ENCODE data around the gene FAM13A.

Gene FAM13A

DNA sequence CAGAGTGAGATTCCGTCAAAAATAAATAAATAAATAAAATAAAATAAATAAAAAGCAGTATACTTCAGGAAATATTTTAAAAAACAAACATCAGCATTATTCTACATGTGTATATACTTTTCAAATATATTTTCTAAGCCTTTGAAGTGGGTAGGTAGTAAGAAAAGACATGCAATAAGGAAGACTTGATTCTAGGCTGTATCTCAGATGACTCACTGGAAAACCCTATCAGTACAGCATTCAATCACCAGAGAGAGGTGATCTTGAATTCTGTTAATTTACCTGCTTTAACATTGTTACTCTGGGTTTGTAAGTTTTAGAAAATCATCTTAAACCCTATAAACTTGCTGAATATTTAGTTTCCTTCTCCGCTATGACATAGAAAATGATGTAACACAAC, 252.8 kb downstream of the FAM13A start:
- no peak for DNase-seq

DNA sequence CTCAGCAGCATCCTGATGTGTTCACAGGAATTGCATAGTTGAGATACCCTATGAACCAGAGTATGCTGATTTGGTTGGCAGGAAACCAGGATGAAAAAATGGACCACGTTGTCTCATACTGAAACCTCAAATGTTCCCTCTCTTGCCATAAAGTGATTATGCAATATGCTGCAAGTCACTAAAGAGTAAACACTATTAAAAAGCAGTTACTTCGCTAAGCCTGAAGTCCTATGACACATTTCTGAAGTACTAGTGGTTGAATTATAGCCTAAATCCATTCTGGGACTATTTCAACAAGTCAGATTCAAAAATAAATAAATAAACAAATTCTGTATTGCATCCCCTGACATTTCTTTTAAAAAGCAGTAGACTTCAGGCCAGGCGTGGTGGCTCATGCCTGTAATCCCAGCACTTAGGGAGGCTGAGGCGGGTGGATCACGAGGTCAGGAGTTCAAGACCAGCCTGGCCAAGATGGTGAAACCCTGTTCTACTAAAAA, 253.3 kb downstream of the FAM13A start:
- DNase-seq, result no peak

DNA sequence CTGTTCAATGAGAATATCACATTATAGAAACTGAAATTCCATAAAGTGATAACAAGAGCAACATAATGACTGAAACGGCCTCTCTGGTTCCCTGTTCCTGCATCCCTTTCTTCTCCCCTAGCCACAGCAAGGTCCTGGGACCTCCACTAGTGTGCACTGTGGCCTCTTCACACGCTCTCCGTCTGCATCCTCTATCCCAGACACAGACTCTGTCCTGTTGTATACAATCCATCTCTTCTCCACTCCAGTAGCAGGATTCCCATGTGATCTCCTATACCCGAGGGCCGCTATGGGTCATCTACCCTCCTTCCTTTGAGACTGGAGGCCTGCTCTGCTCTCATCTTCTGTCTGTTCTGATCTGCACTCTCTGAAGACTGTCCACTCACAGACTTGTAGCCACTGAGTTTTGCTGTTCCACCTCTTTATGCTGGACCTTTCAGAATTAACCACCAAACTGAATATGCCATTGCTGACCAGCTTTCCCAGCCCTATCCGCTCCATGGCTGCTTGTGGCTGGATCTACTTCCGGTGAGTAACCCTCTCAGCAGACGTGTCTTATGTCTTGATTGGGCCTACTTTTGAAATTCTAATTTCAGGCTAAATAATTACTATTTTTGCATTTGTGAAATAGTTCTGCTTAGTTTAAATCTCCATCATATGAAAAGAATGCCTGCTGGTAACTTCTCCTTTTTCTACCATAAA, 254.2 kb downstream of the FAM13A start:
- no peak for DNase-seq

DNA sequence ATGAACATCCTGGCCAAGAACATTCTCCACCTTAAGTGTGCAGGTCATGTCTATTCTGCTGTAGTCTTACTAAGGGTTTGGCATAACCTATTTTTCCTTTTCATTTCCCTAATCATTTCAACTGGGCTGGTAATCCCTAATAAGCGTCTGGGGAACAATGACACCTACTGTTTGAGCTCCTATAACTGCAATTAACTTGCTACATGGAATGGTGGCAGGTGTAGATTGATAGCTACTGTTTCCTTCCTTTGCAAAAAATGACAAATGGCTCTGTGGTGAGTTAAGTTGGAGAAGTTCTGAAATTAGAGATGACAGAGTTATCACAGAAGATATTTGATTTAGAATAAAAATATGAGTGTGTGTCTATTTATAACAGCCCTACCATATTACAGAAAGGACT, 254.8 kb downstream of the FAM13A start:
- peak; percentile 11 for DNase-seq

DNA sequence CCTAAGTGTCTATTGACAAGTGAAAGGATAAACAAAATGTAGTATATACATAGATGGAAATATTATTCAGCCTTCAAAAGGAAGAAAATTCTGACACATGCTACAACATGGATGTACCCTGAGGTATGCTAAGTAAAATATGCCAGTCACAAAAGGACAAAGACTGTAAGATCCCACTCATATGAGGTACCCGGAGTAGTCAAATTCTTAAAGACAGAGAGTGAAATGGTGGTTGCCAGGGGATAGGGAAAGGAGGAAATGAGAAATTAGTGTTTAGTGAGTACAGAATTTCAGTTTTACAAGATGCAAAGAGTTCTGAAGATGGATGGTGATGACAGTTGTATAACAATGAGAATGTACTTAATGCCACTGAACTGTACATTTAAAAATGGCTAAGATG, 257.1 kb downstream of the FAM13A start:
- no peak for DNase-seq

DNA sequence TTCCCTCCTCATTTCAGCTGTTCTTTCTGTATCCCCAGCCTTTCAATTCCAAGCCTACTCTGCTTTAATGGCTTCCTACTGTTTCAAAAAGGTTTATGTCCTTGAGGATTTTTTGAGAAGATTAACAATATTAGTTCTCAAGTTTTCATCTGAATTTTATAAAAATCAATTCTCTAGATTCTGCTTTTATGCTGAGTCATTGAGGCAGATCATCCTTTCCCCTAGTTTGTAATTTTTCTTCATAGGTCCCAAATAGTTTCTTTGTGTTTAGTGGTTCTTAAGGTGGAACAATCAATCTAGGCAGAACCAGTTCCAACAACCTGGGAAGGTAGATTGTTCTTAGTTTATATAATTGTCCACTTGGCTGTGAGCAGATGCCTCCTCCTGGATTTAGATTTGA, 259.3 kb downstream of the FAM13A start:
- DNase-seq, result no peak

DNA sequence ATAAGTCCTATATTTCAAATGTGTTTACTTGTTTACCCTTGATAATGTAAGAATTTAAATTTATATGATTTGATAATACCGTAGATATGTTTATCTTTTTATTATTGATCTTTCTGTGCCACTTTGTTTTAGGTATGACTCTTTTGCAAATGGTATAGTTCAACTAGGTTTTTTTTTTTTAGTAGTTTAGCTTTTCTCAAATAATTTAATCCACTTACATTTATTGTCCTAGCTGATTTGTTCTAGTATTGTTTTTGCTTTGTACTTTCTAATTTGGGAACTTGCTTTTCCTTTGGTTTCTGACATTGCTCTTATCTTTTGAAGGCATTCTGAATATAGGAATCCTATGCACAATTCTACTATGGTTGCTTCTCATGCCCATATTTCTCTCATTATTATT, 260.4 kb downstream of the FAM13A start:
- DNase-seq, result no peak

DNA sequence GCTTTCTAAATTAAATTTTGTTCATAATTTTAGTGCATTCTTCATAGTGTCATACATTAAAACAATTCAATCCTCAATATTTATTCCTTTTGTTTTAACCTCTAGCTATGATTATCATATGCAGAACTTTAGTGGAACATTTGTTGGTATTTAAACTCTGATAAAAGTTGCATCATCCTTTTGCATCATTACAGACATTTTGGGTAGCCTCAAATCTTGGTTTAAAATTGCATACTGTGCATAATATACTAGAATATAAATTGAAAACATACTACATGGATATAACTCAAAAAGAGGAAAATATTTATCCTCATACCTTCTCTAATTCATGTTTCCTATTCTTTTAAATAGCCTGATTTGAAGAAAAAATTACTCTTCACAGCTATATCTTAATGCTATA, 262.0 kb downstream of the FAM13A start:
- DNase-seq, result no peak

DNA sequence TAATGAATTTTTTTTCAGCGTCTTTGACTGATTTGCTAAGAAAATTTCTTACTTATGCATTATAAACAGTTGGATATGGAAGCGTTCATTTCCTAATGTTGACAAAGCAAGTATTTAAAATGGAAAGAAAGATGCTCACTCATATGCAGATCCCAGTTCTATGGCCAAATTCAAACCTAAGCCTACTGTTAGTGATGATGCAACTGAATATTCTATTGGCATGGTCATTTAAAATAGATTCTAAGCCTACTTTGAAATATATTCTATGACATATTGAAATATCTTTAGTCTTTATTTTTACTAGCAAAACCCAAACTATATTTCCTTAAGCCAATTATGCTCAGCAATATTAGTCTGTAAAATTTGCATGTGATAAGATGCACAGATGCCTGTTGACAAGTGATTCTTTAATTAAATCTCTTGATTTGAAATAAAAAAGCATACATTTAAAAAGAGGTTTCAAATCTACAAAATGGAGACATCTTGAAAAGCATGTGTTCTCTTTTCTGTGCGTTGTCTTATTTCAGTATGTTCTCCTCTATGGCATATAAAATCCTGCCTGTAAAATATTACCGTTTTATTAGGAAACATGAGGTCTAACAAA, 262.8 kb downstream of the FAM13A start:
- no peak for DNase-seq

DNA sequence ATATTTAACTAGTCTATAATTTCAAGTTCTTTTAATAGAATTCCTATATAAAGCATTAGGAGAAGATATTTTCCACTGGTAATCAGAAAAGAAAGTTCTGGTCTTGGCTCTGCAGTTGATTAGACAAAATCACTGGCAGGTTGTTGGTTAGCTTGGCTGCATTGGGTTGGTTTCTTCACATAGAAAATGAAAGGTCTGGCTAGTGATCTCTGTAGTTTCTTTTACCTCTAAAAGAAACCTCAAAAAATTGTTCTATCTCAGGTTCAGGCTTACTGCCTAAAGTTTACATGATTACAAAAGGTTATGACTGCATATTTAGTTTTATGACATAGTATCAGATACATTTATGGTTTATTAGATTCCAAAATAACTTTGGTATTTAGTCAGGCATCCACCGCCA, 263.5 kb downstream of the FAM13A start:
- no peak for DNase-seq

DNA sequence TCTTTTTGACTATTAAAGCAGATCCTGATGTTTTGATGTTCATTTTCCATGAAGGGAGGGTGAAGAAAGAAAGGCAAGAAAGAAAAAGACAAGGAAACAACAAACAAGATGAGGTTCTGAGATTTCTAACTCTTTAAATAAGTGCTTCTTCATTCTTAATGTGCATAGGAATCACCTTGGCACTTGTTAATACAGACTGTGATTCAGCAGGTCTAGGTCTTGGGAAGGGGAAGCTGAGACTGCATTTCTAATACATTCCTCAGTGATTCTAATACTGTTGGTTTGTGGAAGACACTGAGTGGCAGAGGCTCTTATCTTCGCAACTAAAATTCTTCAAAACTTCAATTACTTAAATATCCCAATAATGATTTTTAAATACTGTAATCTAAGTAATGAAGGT, 264.2 kb downstream of the FAM13A start:
- DNase-seq, result no peak

DNA sequence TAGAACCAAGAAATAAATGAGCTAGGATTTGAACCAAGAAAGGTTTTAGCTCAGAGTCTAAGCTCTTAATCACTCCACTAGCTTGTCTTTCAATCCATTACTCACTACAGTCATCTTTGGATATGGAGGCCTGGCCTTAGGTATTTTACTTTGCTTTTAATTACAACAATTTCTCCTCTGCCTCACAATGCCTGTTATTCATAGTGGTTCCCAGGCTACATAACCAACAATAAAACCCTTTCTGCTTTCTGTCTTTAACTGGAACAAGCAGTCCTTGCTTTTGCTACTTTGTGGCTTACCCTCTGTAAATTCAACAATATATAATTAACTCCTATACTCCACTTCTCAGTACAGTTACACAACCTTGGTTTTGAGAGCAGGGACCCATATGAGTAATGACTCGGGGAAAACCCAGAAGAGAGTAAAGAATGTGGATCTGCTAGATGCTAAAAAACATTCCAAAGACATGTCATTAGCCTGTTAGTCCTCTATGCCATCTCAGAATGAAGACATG, 264.7 kb downstream of the FAM13A start:
- DNase-seq, result no peak

DNA sequence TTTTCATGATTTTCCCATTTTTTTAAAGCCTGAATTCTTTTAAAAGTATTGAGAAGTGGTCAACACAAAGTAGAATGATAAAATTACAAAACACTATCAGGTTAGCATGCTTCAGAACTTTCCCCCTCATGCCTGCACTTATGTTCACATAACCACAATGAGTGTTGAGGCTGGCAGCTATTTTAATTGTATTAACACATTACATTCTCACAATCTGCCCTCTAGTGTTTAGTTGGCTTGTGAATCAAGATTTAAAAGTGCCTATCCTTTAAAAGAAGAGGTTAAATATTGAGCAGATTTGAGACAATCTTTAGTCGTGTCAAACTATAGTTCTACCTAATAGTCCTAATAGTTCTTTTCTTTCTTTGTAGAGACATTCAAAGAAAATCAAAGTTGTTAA, 265.7 kb downstream of the FAM13A start:
- DNase-seq, result no peak

DNA sequence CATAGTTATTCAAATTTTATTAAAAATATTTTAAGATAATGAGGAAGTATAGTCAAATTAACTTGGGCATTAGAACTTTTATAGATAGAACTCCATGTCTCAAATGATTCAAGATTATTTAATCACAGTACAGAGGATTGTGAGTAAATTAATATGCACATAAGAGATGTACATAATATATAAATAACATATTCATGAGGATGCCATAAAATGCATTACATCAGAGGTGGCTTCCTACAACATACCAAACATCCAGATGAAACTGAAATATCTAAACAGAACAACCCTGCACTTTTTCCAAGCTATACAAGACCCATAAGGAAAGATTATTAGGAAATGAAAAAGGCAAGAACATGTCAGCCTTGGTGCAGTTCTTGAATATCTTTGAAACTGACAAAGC, 268.1 kb downstream of the FAM13A start:
- no peak for DNase-seq

DNA sequence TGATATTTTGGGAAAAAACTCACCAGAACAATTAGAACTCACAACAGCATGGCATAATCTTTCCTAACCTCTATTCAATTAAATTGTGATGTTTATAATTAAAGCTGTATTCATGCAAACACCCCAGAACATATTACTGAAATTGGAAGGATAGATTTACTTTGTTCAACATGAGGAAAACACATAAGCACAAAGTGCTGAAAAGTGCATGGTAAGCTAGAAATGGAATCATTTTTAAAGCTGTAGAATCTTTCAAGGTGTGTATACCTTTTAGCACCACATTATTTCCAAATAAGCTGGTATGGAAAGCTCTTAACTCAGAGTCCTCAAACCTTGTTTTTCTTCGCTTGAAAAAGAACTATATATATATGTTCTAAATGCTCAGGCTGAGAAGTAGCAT, 268.6 kb downstream of the FAM13A start:
- DNase-seq, result no peak

DNA sequence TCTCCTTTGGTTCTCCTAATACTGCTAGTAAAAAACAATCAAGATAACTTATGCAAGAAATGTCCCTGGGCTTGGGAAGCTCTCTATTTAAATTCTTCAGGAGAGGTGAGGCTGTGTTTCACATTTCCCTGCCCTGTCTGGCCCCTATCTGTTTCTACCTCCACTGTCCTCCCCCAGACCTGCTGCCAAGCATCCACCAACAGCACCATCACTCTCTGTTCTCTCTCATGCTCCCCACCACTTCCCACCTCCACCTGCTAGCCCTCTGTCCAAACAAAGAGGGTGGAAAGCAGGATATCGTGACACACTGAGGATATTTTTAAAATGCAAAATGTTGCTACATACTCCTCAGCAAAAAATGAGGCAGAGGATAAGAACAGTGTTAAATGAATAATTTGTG, 271.0 kb downstream of the FAM13A start:
- DNase-seq, result no peak

DNA sequence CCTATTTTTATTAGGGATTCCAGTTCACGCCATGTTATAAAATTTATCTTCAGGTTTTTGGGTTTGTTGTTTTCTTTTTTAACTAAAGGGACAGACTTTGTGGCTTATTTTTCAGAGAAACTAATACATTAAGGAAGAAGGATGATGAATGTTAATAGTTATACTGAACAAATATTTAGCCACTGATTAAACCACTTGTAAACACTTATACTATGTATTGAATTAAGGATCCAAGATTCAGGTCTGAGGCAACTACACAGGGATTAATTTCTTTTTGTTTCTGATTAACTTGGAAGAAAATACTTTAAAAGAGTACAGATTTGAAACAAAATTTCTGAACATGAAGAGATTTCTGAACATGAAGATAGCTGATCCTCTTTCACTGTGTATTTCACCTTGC, 276.6 kb downstream of the FAM13A start:
- no peak for DNase-seq

DNA sequence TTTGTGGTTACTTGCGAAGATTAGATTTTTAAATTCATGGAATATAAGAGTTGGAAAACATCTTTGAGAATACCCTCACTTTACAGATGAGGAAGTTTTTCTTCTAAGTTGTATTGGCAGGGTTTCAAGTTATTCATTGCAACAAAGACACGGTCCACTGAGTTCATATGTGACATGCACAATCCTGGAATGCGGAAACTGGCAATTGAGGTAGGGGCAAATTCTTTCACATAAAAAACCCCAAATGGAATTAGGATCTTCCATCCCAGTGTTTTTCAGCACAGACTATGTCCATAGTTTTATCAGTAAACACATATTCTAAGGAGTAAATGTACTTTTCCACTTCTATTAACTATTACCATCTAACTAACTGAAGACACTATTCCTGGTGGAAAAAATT, 277.6 kb downstream of the FAM13A start:
- DNase-seq, result no peak

DNA sequence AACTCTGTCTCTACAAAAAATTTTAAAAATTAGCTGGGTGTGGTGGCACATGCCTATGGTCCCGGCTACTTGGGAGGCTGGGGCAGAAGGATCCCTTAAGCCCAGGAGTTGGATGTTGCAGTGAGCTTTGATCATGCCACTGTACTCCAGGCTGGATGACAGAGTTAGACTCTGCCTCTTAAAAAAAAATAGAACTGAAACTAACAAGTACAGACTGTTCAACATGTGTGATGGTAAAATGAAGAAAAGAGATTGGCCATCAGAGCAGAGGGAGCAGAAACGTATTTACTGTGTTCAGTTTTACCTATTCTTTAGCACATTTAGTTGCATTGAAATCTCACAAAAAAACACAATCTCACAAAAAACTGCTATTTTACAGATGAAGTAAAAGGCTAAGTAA, 281.5 kb downstream of the FAM13A start:
- DNase-seq, result no peak

DNA sequence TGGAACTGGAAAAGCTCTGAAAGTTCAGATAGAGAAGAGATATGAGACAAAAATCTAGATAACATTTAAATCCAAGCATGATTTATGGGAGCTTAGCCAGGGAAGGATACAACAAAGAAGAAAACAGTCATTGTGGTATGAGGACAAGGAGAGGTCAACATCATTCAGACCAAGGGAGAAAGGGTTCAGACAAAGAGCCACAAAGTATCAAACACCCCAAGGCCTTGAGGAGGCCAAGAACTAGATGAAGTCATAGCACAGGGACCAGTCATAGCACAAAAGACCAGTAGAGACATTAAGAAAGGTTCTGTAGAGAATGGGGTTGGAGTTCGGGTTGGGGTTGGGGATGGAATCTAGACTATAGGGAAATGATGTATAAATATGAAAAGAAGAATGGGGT, 282.0 kb downstream of the FAM13A start:
- no peak for DNase-seq

DNA sequence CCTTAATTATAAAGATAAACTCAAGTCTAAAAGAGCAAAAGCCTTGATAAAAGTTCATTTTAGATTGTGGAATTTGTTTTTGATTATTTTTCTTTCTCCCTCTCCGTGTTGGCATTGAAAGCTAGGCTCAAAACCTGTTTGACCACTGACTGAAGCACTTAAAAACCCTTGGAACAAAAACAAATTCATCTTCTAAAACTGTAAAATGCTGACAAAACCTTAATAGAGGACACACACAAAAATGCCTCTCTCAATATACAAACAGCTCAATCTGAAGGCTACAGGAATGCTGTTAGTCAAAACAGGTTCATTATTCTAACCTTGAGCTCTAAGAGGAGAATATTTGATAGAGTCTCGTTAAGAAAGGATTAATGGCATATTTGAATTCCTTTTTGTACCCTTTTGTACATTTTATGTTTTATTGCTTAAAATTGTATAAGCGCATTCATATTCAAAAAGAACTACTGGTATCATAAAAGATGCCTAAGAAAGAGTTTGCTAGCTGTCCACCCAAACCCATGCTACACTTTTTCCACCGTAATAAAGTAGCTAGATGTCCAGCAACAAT, 285.0 kb downstream of the FAM13A start:
- no peak for DNase-seq

DNA sequence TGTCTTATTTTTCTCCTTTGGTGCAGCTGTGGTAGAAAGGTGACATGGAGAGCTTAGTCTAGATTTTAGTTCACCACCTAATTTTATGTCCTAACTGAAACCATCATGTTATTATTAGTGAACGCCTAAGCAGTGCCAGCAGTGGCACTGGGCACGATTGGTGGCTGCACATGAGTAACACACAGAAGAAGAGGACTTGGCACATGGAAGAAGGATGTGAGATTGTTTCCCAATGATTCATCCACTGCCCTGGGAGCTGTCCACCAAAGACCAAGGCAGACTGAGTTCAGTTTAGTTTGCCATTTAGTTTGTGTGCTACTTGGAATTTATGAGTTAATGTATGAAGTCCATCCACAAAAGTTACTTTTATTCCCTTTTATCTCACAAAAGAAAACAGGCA, 291.3 kb downstream of the FAM13A start:
- no peak for DNase-seq

DNA sequence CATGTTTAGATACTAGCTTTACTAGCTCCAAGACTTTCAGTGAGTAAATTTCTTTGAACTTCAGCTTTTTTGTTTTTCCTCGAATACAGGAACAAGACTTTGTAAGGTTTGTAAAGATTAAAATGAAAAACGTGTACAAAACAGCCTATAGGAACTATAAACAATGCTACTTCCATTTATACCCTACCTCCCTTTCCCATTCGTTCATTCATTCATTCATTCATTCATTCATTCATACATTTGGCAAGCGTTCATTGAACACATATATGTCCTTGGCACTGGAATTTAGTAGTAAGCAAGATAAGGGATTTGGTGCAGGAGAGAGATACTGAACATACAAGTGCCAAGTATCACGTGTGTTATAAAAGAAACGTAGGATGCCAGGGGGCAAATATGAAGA, 293.9 kb downstream of the FAM13A start:
- no peak for DNase-seq

DNA sequence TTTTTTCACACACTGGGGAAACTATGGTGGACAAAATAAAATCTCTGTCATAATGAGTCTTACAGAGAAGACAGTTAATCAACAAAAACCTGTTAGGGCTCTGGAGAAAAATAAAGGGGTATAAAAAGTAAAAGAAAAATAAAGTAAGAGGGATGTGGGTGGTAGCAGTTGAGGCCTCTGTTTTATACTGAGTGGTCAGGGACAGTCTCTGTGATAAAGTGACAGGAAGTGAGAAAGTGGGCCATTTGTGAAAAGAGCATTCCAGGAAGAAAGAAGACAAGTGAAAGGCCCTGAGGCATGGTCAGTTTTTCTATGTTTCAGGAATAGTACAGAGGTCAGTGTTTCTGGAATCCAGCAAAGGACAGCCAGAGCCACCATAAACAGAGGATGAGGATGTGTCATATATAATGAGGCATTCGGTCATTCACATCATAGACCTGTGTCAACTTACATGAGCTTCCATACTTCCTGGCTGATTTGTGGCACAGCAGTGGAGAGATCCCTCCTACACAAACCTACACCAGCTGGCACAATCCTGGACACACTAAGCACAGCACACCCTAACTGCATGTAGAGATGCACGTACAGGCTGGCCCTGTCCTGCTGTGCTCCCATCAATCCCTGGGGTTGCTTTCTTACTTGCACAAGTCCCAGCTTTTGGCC, 295.0 kb downstream of the FAM13A start:
- DNase-seq, result no peak
